ENCODE data around the gene PRKN.
"Not testable (repeated sequence)": the region's sequence is repeated elsewhere in the genome, so short reads cannot be mapped to it uniquely, and the experiment has no call there.

PRKN gene

DNA sequence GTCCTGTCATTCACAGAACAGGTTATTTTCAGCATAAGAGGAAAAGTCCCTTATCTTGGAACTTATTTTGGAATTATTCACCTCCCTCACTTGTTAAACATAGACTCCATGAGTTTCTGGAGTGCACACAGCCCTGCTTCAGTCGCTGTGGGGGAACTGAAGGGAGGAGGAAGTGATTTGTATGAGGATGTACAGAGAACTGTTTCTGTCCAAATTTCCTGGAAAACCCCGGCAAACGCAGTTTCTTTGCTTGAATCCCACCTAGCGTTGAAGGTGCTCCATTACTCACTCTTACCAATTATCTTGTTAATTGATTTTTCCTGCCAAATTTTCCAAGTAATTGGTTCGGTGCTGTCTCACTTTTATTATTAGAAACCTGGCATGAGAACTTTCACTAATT, 1375.7 kb downstream of the PRKN start:
- DNase-seq, result no peak

DNA sequence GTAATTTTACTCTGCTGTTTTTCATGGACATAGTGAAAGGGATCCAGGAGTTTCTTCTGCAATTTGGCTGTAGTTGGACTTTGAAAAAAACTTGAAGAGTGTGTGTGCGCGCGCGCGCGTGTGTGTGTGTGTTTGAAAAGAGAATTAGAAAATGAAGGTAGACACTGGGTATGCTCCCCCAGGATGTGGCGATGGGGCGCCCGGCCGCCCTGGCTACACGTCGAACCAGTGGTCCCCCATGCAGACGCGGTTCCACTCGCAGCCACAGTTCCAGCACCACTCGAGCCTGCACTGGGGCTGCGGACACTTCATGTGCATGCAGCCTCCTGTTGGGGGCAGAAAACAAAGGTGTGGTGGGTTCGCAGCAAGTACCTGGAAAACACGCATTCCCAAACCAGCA, 1377.7 kb downstream of the PRKN start:
- no peak for DNase-seq

DNA sequence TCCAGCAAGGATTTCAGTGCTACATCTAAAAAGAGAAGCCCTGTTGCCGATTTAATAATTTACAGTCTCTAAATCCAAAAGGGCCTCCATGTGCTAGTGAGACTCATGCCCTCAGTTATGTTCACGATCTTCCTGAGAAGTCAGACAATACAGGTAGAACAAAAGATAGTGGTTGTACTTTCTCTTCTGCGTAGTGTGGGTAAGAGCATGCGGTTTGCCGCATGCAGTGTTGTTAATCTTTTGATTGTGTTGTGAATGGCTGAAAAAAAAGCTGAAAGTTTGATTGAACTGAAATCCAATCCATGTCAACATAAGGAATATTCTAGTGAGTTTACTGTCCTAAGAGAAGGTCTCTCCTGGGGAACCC, 1379.0 kb downstream of the PRKN start:
- DNase-seq, result no peak

DNA sequence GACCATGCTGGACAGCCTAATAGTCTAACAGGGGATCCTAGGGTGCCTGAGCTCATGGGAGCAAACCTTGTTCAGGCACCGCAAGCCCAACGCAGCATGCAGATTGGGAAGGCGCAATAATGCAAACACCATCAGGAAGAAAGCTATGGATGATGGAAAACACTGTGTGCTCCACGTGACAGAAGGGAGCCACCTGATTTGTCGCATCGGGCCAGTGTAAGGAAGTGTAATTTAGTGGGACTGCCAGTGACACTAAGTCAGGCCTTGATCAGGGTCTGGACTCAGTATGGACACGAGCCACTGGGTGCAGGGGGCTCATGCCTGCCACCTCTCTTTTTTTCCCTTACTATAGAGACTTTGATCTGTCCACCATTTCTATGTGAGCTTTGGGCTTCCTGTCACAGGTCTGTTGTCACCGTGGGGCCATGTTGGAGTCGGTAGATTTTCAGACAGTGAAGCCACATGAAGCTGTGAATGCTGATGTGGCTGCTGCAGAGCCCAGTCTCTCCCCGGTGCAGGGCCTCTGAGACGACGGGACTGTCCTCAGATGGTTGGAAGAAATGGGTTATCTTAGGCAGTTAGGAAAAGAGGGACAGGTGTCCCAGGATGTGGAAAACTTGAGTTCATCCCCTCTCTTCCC, 1379.5 kb downstream of the PRKN start:
- no peak for DNase-seq

DNA sequence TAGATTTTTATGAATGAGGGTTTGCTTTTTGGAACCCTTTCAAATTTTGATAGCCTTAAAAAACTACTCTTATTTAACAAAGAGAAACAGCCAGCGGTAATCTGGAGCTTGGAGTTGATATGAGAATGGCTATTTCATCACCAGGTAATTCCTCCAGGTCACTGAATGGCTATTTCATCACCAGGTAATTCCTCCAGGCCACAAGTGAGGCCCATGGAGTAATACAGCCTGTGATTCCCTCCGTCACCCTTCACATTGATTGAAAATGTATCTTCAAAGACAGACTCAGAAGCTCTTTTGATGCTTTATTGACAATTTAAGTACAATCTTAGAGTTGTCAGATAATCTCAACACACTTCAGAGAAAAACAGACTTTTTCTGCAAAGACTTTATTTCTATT, 1380.4 kb downstream of the PRKN start:
- no peak for DNase-seq

DNA sequence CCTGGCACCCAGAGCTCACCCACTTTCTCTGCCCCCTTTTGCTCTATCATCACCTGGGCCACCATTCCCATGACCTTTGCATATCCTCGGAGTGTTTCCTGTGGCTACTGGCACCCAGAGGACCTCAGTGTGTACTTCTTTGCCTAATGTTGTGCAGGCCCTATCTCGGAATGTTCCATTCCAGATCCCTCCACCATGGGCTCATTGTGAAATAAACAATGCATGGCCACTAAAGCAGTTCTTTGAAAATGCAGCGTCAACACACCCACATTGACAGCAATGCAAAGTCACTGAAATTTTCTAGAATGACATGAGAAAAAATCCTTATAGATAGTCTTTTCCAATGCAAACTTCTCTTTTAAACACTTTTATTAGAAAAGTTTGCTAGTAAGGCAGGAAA, 1380.8 kb downstream of the PRKN start:
- no peak for DNase-seq

DNA sequence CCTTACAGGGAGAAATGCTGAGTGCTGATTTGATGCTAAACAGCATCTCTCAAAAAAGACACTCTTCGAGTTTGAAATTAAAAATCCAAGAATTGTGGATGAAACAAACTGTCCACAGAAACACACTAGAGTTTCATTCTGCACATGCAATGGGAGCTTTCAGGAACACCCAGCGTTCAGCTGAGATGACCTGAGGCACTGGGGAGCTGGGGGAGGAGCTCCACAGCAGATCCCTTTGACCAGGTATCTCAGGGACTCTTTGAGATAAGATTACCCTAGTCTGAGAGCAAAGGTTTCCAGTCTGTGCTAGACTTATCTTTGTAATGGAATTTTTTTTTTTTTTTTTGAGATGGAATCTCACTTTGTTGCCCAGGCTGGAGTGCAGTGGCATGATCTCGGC, 1382.9 kb downstream of the PRKN start:
- DNase-seq, result no peak

DNA sequence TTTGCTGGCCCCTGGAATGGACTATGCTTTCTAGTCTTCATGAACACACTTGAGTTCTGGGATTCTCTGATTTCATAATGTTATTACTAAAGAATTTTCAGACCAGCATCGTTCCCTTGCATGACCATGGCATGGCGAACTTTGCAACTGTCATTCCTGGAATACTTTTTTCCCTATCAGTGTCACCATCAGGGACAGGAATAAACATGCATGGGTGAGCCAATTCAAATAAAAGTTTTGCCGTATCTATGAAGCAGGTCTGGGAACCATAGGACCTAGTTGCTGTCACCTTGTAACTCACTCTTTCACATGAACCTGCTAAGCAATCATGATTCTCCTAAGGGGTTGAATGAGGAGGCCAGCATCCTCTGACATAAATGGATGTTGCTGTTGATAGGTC, 1385.5 kb downstream of the PRKN start:
- no peak for DNase-seq

DNA sequence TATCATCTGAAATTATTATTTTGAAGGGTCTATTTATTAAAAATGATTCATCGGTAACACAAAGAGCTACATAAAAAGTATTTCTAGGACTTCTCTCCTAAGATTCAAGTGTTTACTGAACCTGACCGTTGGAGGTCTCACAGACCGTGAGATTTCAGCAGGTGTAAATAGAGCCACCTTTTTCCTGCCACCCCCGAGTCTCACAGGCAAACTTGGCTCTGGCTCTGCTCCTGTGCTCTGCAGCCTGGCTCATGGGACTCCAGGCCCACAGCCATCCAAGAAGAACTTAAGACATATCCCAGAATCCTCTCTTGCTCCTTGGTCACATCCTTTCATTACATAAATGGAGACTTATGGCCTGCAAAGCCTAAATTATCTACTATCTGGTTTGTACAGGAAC, 1385.9 kb downstream of the PRKN start:
- no peak for DNase-seq

DNA sequence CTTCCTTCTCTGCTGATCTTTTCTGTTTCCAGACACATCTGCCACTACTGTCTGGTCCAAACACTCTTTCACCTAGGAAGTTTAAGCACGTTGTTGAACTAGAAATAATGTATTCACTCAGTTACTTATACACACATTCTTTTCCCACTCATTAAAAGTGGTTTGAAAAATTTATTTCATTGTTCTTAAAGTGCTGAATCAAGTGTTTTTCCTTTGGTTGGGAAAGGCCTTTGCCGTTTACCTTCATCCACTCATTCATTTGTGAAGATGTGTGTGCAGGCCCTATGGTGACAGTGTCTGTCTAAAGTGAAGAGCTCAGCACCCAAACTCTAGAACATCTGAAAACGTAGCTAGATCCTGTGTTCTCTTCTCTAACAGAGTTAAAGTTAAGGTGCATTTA, 1389.6 kb downstream of the PRKN start:
- DNase-seq, result no peak

DNA sequence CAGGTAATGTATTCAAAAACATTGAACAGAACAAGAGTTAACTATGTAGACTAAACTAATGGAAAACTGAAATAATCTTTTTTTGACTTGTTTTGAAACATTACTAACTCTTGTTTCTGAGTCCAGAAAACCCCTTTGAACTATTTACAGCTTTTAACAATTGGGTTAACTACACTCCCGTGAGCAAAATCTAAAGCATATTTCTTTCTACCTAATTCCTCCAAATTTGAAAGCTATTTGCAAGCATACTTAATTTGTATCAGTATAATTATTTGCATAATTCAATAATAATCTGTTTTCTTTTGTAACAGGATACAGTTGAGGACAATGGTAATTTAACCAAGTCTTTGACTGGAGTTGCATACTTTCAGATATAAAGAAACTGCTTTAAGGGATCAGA, 1391.1 kb downstream of the PRKN start:
- no peak for DNase-seq

DNA sequence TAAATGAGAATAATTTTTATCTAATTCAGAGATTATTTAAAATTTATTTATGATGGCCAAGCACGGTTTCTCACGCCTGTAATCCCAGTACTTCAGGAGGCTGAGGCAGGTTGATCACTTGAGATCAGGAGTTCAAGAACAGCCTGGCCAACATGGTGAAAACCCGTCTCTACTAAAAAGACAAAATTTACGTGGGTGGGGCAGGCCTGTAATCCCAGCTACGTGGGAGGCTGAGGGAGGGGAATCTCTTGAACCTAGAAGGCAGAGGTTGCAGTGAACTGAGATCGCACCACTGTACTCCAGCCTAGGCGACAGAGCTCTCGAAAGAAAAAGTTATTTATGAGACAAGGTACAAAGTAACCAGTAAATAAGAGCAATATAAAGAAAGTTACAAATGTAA, 1394.2 kb downstream of the PRKN start:
- DNase-seq, result no peak

DNA sequence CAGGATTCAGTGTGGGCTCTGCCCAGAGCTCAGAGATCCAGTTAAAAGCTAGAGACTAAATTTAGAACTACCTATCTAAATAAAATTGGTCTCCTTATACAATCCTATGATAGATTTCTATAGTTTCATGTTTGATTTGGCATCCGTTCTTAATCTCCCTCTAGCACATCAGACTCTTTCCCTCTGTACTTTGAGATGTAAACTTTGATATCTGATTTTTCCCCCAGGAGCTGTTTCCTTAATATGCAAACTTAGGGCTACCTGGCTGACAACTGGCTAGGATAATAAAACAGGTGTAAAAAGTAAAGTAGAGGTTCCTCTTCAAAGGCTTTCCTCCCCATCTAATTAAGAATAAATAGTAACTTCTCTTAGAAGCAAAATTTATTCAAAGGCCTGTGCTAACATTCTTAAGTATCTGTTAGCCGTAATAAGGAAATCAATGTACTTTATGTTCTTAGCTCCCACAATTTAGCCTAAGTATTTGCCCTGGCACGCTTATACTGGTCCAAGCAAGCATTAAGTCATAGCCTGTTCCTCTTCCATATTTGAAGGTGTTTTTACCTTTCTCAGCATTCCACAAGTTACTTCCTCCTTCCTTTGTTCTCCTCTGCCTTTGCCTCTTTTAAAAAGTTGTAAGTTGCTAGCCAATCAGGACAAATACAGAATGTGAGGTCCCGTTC, 1396.0 kb downstream of the PRKN start:
- DNase-seq, result not testable (repeated sequence)

DNA sequence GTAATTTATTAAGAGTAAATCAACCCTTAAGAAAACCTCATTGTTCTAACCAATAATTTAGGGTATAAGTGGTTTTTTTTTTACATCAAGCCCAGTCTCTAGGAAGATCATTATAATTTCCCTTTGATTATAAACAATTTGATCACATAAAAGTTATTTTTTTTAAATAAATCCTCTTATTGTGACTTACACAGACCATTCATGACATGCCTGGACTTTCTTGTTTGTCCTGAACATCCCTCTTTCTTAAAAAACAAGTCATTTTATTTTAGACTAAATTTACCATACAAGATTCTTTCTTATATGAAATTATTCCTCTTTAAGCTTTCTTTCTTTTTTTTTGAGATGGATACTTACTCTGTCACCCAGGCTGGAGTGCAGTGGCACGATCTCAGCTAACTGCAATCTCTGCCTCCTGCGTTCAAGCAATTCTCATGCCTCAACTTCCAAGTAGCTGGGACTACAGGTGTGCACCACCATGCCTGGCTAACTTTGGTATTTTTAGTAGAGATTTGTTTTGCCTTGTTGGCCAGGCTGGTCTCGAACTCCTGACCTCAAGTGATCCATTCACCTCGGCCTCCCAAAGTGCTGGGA, 1400.1 kb downstream of the PRKN start:
- no peak for DNase-seq

DNA sequence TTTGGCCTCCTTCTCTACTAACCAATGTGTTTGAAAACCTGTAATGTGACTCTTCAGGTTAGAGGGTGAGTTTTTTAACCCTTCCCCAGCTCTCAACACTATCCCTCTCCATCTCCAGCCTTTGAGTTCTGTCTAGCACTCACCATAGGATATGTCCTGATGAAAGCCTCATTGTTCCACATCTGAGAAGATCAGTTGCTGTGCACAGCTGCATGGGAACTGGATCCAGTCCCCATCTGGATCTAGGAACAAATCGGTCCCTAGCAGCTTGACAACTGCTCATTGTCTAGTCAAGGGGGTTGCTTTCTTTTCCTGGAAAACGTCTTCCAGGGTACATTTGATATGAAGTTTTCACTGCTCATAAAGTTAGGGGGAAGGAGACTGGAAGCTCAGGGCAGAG, 1408.3 kb downstream of the PRKN start:
- DNase-seq, result peak; percentile 5 to 19

DNA sequence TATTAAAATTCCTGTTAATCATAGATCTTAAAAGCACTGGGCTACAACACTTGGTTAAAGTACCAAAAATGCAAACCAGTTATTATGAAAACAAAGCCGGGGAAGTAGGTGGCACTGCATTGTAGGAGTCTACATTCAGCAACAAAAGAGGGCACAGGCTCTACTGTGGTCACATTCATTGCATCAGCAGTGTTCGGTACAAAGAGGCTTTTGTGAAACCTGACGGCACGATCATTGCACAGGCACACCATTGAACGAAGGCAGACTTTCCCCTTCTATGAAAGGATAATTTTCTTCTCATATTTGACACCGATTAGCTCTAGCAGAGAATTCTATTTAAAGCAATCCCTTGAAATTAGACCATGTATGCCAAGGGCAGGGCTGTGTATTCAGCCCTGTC, 1409.1 kb downstream of the PRKN start:
- DNase-seq, result peak; percentile 56 to 72

DNA sequence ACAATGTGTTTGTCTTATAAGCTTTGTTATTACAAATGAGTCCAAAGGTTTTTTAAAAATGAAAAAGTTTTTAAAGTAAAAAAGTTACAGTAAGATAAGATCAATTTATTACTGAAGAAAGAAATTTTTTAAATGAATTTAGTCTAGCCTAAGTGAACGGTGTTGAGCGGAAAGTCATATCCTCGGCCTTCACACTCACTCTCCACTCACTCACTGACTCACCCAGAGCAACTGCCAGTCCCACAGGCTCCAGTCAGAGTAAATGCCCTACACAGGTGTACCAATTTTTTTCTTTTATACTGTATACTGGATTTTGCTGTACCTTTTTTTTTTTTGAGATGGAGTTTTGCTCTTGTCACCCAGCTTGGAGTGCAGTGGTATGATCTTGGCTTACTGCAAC, 1411.0 kb downstream of the PRKN start:
- no peak for DNase-seq

DNA sequence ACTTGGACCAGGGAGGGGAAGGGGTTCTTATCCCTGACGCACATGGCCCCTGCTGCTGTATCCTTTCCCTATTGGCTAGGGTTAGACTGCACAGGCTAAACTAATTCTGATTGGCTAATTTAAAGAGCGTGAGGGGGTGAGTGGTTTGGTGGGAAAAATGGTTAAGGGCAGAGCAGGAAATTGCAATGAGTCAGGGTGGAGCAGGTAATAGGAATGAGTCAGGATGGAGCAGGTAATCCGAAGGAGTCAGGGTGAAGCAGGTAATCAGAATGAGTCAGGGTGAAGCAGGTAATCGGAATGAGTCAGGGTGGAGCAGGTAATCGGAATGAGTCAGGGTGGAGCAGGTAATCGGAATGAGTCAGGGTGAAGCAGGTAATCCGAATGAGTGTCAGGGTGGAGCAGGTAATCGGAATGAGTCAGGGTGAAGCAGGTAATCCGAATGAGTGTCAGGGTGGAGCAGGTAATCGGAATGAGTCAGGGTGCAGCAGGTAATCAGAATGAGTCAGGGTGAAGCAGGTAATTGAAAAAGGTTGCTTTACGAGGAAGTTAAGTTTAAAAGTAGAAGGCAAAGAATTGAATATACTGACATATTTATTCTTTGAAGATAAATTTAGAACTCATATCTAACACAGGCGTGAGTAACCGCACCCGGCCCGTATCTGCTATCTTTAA, 1412.2 kb downstream of the PRKN start:
- DNase-seq, result not testable (repeated sequence)

DNA sequence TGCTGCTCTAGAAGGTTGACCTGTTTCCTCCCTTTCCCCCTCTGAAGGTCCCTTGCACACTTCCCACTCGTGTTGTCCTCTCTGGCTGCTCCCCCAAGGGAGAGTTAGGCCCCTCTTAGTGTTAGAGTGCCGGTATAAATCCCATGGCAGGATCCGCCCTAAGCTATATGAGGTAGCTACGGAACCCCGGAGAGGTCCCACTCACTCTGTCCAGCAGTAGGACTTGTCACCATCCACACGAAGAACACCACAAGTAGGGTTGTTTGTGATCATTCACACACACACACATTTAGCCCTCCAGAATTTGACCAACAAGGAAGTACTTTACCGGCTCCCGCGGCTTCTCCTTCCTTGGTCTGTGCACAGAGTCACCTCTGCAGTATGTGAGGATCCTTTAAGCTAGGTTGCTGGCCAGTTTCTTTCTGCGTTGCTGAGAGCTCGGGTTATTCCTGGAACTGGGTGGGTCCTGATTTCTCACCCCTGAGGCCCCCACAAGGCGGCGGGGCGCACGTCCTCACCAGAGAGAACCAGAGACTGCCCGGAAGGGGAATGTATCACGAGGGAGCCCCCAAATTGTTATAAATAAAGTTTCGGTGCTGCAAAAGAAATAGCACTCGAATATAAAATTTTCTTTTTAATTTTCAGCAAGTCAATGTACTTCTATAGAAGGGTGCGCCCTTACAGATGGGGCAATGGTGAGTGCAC, 1412.9 kb downstream of the PRKN start:
- not testable (repeated sequence) for DNase-seq

DNA sequence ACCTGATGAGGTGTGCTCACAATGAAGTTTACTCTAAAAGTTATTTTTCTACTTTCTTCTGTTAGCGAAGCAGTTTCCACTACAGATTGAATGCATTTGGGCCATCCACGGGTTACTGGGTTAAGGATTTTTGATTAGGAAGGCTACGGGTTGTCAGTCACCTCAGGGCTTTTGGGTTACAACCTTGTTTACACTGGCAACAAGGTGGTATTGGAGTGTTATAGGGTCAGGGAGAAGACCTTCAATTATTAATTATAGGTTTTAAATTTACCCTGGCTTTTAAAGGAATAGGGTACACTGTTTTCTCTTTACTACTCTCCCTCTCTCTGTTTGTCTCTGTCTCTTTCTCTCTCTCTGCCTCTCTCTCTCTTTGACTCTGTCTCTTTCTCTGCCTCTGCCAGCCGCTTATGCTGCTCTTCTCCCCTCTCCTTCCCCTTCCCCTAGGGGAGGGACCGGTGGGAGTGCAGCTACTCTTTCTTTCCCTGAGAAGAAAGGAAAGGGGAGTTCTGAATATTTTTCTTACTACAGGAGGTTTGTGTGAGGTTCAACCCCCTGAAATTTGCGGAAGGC, 1413.5 kb downstream of the PRKN start:
- no peak for DNase-seq

DNA sequence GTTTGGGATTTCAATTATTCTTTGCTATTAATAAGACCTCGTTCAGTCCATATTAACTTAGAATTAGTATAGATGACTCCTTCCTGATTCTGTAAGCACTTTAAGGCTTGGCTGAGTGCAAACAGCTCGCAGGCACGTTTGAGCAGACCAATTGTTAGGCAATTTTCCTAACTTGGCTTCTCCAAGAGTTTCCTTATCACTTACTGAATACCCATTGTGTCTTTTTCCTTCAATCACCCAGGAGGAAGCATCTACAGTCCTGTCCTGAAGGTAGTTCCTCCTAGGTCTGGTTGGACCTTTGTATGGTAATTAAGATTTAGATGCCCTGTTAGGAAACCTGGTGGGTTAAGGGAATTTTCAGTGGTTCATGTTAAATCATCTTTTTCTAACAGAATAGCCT, 1414.1 kb downstream of the PRKN start:
- DNase-seq, result not testable (repeated sequence)

DNA sequence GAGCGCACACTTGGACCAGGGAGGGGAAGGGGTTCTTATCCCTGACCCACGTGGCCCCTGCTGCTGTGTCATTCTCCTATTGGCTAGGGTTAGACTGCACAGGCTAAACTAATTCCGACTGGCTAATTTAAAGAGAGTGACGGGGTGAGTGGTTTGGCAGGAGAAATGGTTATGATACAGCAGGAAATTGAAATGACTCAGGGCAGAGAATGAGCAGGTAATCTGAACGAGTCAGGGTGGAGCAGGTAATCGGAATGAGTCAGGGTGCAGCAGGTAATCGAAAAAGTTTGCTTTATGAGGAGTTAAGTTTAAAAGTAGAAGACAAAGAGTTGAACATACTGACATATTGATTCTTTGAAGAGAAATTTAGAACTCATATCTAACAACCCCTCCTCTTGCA, 1417.8 kb downstream of the PRKN start:
- DNase-seq, result not testable (repeated sequence)

DNA sequence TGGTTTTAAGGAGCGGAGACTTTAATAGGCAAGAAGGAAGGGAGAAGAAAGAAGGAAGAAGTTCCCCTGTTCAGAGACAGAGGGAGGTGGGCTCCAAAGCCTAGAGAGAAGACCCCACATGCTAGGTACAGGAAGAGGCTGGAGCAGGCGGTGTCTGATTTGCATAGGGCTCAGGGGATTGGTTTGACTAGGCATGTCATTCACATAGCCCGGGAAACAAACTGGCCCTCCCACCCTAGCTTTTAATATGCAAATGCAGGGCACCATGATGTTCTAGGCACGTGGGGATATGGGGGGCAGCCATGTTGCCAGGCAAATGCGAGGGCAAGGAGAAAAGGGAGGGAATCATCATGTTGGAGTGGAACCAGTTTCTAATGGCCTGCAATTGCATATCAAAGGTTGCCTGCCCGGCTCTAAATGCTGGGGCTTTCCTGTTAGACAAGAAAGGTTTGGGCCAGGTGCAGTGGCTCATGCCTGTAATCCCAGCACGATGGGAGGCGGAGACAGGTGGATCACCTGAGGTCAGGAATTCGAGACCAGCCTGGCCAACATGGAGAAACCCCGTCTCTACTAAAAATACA, 1419.4 kb downstream of the PRKN start:
- DNase-seq, result peak in 1 of 2 experiments; percentile 11

Measured in NCI-H526 (cell line).